Activated naive CD8-positive, alpha-beta T cell (primary cell): ENCODE measurements around the gene ATF3.
A peak's percentile ranks its signal among the peaks of the same experiment; 100 is the strongest.

Experiments used
- H3K27ac Mint-ChIP-seq: one replicate; pipeline ENCODE4 v1.8.0; 2021; ENCODE audit warnings: mixed read lengths
- H3K27me3 Mint-ChIP-seq: one replicate; pipeline ENCODE4 v1.8.0; 2021; ENCODE audit warnings: mixed read lengths
- H3K36me3 Mint-ChIP-seq: one replicate; pipeline ENCODE4 v1.8.0; 2021; ENCODE audit warnings: mixed read lengths
- H3K4me1 Mint-ChIP-seq: one replicate; pipeline ENCODE4 v1.8.0; 2021; ENCODE audit warnings: low read depth, mixed read lengths
- H3K4me3 Mint-ChIP-seq: one replicate; pipeline ENCODE4 v1.8.0; 2021; ENCODE audit warnings: mild to moderate bottlenecking, mixed read lengths
- H3K9me3 Mint-ChIP-seq: one replicate; pipeline ENCODE4 v1.8.0; 2021; ENCODE audit warnings: low read depth, mixed read lengths

The ATF3 gene

DNA sequence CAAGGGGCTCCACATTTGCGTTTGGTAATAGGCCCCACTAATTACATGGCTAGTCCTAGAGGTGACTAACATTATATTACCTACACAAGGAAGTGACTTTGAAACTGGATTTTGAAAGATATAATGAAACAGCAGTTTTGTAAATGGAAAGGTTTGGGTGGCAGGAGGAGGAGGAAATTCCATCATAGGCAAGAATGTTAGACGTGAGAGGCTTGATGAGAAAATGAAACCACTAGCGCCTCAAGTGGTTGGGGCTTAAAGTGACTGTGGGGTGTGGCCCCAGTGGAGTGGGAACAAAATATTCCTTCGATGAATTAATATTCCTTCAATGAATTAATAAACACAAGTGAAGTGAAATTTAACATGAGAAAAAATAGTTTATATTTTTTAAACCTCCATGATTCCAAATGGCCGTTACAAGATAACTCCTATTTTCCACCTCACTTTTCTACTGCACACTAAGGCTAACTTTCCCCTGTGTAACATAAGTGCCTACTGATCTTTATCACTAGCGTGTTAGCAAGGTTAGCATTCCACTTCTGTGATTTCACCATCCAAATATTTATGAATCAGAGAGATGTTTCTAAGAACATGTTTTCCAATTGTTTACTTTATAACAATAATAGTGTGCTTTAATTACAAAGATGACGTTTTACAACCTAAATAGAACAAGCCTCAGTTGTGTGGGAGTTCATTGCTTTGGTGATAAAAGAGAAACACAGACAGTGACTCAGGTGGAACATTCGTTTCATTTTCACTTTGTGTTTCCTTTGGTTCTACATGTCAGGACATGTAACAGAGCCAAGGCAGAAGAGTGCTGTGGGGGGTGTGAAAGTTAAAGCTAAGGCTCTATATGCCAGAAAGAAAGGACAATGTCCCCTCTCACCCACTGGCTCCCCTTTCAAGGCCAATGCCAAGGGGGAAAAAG is 12.5 kb upstream of the ATF3 start:
- Mint-ChIP-seq H3K36me3 (no peaks in the 10 kb centered on the region), H3K27ac (peak overlapping the region; percentile 96), H3K27me3 (peaks cover 5% of the 10 kb centered on the region), H3K9me3 (no peaks in the 10 kb centered on the region), H3K4me3 (peak overlapping the region; percentile 73), H3K4me1 (peaks cover 30% of the 10 kb centered on the region)

DNA sequence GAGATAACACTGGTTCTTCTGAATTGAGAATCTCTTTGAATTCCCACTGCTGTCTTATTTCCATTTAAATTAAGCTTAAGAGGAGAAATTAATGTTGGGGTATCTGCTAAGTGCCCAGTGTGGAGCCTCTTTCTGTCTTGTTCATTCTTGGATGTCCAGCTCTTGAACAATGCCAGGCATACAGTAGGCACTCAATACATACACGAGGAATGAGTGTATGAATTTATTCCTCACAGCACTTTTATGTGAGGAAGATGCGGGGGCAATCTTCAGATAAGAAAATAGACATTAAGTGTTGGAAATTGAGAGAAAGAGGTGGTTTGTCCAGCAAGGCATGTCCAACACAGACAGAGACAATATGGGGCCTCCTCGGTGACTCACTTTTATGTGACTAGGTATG is 11.8 kb upstream of the ATF3 start:
- Mint-ChIP-seq H3K36me3 (no peaks in the 10 kb centered on the region), H3K27ac (peak overlapping the region; percentile 96), H3K27me3 (peaks cover 8% of the 10 kb centered on the region), H3K4me1 (peaks cover 37% of the 10 kb centered on the region), H3K4me3 (peak overlapping the region; percentile 73), H3K9me3 (no peaks in the 10 kb centered on the region)

GRCh38 chr1:212597487-212597886 is 11.1 kb upstream of the ATF3 start:
- H3K36me3 Mint-ChIP-seq: no peaks in the 10 kb centered on the region
- H3K27me3 Mint-ChIP-seq: peaks cover 10% of the 10 kb centered on the region
- H3K4me3 Mint-ChIP-seq: no peak overlapping the region
- H3K9me3 Mint-ChIP-seq: no peaks in the 10 kb centered on the region
- H3K27ac Mint-ChIP-seq: peak overlapping the region; percentile 96
- H3K4me1 Mint-ChIP-seq: peaks cover 38% of the 10 kb centered on the region

- H3K27ac Mint-ChIP-seq: no peak overlapping the region
- no peaks in the 10 kb centered on the region for H3K9me3 Mint-ChIP-seq
- H3K27me3 Mint-ChIP-seq: peaks cover 22% of the 10 kb centered on the region
- H3K36me3 Mint-ChIP-seq: no peaks in the 10 kb centered on the region
- peaks cover 36% of the 10 kb centered on the region for H3K4me1 Mint-ChIP-seq
- H3K4me3 Mint-ChIP-seq: no peak overlapping the region
These were observed 8.3 kb upstream of the ATF3 start for GRCh38 chr1:212600071-212600915.

- H3K9me3 Mint-ChIP-seq: no peaks in the 10 kb centered on the region
These were observed 7.6 kb upstream of the ATF3 start for GRCh38 chr1:212600980-212601379.

GRCh38 chr1:212601524-212601923 is 7.0 kb upstream of the ATF3 start:
- H3K27me3 Mint-ChIP-seq: peaks cover 34% of the 10 kb centered on the region
- H3K27ac Mint-ChIP-seq: peak overlapping the region; percentile 55
- H3K9me3 Mint-ChIP-seq: no peaks in the 10 kb centered on the region
- peaks cover 35% of the 10 kb centered on the region for H3K4me1 Mint-ChIP-seq
- H3K4me3 Mint-ChIP-seq: no peak overlapping the region
- H3K36me3 Mint-ChIP-seq: no peaks in the 10 kb centered on the region

More at GRCh38 chr1:212600980-212601379, 7.6 kb upstream of the ATF3 start:
- Mint-ChIP-seq H3K4me3 (no peak overlapping the region), H3K27me3 (peaks cover 29% of the 10 kb centered on the region), H3K27ac (peak overlapping the region; percentile 55), H3K4me1 (peaks cover 35% of the 10 kb centered on the region), H3K36me3 (no peaks in the 10 kb centered on the region)

- Mint-ChIP-seq H3K4me1 (peaks cover 40% of the 10 kb centered on the region), H3K27me3 (peaks cover 45% of the 10 kb centered on the region), H3K36me3 (peaks cover 1% of the 10 kb centered on the region), H3K27ac (no peak overlapping the region), H3K4me3 (peak overlapping the region; percentile 91), H3K9me3 (no peaks in the 10 kb centered on the region)
These were observed 2.8 kb upstream of the ATF3 start for GRCh38 chr1:212605441-212606394.

DNA sequence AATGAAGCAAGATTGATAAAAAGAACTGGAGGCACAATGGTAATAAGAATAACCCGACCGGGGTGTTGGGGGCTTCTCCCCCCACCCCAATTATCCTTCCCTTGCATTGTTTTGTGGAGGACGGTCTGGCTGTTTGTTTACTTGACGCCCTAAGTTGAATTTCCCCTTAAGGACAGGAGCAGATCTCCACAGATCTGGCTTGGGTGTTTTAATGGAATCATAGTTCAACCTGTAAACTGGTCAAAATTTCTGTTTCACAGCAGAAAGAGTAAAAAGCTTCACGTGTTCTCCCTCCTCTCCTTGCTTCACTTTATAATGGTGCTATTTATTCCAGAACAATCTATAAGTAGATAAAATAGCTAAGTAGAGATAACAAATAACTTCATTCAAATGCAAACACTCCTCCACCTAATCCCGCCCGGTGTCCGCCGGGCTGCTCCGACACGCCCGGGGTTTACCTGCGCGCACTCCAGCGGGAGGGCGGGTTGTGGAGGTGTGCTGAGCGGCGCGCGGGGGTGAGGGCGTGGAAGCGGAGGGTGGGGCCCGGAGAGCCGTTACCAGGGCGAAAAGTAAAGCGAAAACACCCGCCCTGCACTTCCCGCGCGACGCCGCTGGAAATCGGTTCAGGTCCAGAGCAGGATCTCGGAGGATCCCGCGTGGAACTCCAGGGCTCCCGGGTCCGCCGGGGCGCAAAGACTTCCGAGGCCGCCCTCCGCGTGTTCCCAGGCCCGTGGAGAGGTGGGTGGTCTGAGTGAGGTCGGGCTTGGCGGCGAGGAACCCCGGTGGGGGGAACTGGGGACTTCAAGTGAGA is 2.0 kb upstream of the ATF3 start:
- Mint-ChIP-seq H3K27me3 (peaks cover 45% of the 10 kb centered on the region), H3K9me3 (no peaks in the 10 kb centered on the region), H3K4me1 (peaks cover 41% of the 10 kb centered on the region), H3K4me3 (peak overlapping the region; percentile 91), H3K27ac (no peak overlapping the region), H3K36me3 (peaks cover 4% of the 10 kb centered on the region)

GRCh38 chr1:212607206-212607912 is 1.2 kb upstream of the ATF3 start:
- H3K4me3 Mint-ChIP-seq: peak overlapping the region; percentile 91
- H3K4me1 Mint-ChIP-seq: peaks cover 40% of the 10 kb centered on the region
- H3K9me3 Mint-ChIP-seq: no peaks in the 10 kb centered on the region
- peak overlapping the region; percentile 22 for H3K27ac Mint-ChIP-seq
- H3K36me3 Mint-ChIP-seq: peaks cover 4% of the 10 kb centered on the region
- peaks cover 42% of the 10 kb centered on the region for H3K27me3 Mint-ChIP-seq

DNA sequence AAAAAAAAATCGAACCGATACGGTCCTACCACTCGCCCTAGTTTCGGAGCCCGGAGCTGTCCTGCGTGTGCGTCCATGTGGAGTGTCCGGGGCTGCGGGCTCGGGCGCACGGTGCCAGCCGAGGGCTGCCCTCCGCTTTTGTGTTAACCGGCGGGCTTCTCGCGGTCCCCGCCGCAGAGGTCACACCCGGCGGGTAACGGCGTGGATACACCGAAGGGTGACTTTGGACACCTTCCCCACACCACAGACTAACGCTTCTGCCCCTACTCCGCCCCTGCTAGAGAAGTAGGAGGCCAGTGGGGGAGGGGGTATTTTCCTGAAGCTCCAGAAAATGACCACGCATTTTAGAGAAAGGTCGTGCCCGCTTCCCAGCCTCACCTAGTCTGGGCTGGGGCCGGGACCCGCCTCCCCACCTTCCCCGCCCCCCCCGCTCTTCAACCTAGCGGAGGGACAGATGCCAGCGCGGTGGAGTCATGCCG is 609 bp upstream of the ATF3 start:
- H3K27ac Mint-ChIP-seq: peak overlapping the region; percentile 85
- no peaks in the 10 kb centered on the region for H3K9me3 Mint-ChIP-seq
- H3K36me3 Mint-ChIP-seq: peaks cover 4% of the 10 kb centered on the region
- peaks cover 40% of the 10 kb centered on the region for H3K4me1 Mint-ChIP-seq
- peaks cover 36% of the 10 kb centered on the region for H3K27me3 Mint-ChIP-seq
- H3K4me3 Mint-ChIP-seq: peak overlapping the region; percentile 91

DNA sequence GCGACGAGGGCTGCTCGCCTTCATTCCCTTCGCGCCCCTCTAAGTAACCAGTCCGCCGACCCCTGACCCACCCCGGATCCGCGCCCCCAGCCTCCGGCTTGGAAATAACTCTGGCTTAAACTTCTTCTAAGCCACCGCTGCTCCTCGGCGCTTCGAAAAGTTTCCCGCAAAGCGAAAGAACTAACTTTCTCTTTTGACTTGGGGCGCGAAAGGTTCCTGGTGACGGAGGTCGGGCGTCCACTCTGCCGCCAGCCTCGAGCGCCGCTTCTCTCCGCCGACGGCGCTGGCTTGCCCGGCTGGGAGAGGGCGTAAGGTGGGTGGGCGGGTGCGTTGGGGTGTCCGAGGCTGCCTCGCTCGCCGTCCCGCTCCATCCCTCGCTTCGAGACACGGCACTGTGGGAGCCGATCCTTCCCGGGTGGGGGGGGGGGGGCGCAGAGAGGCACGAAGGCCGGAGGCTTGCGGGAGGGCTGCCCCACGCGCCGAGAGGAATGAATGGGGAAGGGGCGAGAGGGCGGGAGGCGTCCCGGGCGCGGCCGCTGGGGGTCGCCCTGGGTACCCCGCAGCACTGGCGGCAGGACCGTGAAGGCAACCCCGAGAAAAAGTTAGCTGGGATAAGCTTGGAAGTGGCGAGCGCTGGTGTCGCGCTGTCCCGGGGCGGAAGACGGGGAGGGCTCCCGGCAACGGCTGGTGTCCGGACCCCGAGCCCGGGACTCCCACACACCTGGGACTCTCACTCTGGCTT is 569 bp downstream of the ATF3 start:
- peaks cover 43% of the 10 kb centered on the region for H3K4me1 Mint-ChIP-seq

DNA sequence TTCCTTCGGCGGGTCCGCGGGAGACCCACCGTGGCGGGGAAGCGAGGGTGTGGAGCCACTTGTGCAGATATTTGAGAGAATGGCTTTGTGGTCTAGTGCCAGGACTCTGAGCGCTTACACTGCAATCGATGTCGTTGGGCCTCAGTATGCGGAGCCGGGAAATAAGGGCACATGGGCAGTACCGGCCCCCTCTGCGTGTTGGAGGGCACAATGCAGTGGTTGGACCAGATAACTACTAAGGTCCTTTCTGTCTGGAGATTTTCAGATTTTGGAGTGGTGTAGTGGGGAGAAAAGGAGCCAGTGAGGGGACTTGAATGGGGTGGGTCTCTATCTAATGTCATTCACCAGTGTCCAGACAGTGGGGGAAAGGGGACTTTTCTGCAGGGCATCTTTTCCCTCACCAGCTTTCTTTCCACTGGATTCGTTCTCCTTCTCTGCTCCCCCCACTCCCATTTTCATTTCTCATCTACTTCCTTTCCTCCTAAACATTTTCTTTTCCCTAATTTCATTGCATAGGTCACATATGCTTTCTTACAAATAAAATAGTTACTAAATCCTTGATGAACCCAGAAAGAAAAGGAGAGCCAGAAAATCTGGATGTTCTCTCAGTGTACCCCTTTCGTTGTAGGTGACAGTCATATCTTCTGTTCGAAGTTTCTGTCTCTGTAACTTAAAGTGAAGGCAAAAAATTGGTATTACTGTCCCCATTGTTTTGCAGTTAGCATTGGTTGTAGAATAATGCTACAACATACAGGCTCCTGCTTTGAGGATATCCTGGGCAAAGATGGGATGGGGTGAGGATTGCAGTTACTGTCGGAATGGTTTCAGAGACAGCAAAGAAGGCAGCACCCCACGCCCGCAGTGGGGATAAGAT is 1.4 kb downstream of the ATF3 start:
- peak overlapping the region; percentile 64 for H3K27ac Mint-ChIP-seq
- H3K9me3 Mint-ChIP-seq: no peaks in the 10 kb centered on the region
- H3K4me3 Mint-ChIP-seq: peak overlapping the region; percentile 91
- peaks cover 49% of the 10 kb centered on the region for H3K4me1 Mint-ChIP-seq
- H3K36me3 Mint-ChIP-seq: peaks cover 9% of the 10 kb centered on the region
- H3K27me3 Mint-ChIP-seq: peaks cover 32% of the 10 kb centered on the region

More for the DNA sequence above, 569 bp downstream of the ATF3 start:
- no peaks in the 10 kb centered on the region for H3K9me3 Mint-ChIP-seq
- H3K27me3 Mint-ChIP-seq: peaks cover 34% of the 10 kb centered on the region
- H3K27ac Mint-ChIP-seq: peak overlapping the region; percentile 85
- peaks cover 6% of the 10 kb centered on the region for H3K36me3 Mint-ChIP-seq
- H3K4me3 Mint-ChIP-seq: peak overlapping the region; percentile 91
